Measurements from ENCODE around the gene GRM4. TPM values are rescaled to one million over a fixed set of nuclear protein-coding genes. Genes with fewer than 3 reads are reported as not detected.
A peak's percentile ranks its signal among the peaks of the same experiment; 100 is the strongest.

Gene GRM4
- total RNA-seq, 6 experiments from 2014 or later: not detected

DNA sequence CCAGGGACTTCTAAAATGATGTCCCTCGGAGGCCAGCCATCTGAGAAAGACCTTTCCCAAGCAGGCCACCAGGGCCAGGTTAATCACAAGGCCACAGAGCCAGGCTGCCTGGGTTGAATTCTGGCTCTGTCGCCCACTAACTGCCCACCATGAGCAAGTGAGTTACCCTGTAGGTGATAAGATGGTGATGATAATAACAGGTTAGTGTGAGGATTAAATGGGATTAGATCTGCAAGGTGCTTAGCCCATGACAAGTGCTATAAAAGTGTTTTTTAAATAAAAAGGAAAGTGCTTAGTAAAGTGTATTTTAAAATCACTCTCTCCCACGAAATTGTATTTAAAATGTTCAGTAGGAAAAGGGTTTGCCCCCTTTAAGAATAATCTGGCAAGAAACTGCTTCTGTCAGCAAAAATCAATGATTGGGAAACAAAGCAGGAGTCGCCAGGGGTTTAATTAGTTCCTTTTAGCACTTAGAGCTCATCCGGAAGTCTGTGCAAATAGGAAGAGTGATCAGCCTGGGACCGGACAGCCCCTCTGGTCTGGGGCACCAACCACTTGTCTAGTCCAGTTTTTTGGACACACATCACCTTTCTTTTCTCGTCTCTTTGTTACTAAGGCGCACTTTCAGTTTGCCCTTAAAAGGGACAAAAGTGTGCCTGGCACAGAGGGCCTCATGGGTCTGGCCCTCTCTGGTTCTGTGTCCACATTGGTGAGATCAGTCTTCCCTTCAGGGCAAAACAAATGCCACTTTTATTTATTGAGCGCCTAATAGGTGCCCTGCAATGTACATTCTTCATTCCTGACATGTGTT is 150.4 kb downstream of the GRM4 start:
- intact Hi-C loops (cut with DNase I): no loop called here
- DNase-seq: no peak
- no peaks in the 10 kb centered on the region for H3K36me3 ChIP-seq
- peak; percentile 33 to 63 (median 44) for ATAC-seq
- no peak for TF ChIP-seq POLR2A (IDR thresholded peaks at IDR 0.05)
- TF ChIP-seq, protein P1, sequence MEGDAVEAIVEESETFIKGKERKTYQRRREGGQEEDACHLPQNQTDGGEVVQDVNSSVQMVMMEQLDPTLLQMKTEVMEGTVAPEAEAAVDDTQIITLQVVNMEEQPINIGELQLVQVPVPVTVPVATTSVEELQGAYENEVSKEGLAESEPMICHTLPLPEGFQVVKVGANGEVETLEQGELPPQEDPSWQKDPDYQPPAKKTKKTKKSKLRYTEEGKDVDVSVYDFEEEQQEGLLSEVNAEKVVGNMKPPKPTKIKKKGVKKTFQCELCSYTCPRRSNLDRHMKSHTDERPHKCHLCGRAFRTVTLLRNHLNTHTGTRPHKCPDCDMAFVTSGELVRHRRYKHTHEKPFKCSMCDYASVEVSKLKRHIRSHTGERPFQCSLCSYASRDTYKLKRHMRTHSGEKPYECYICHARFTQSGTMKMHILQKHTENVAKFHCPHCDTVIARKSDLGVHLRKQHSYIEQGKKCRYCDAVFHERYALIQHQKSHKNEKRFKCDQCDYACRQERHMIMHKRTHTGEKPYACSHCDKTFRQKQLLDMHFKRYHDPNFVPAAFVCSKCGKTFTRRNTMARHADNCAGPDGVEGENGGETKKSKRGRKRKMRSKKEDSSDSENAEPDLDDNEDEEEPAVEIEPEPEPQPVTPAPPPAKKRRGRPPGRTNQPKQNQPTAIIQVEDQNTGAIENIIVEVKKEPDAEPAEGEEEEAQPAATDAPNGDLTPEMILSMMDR (IDR thresholded peaks at IDR 0.05): no peak
- H3K27ac ChIP-seq: no peak overlapping the region
- no peaks in the 10 kb centered on the region for H3K9me3 ChIP-seq
- H3K4me3 ChIP-seq: no peak overlapping the region
- 30% methylated on average over 8 of the region's 9 CpGs for WGBS (ENCODE audit: insufficient coverage, low coverage, low lambda C conversion rate, missing lambda C conversion rate)
- H3K27me3 ChIP-seq: no peaks in the 10 kb centered on the region
- H3K4me1 ChIP-seq: peaks cover 0 to 11% (median 4%) of the 10 kb centered on the region in 4 donors

DNA sequence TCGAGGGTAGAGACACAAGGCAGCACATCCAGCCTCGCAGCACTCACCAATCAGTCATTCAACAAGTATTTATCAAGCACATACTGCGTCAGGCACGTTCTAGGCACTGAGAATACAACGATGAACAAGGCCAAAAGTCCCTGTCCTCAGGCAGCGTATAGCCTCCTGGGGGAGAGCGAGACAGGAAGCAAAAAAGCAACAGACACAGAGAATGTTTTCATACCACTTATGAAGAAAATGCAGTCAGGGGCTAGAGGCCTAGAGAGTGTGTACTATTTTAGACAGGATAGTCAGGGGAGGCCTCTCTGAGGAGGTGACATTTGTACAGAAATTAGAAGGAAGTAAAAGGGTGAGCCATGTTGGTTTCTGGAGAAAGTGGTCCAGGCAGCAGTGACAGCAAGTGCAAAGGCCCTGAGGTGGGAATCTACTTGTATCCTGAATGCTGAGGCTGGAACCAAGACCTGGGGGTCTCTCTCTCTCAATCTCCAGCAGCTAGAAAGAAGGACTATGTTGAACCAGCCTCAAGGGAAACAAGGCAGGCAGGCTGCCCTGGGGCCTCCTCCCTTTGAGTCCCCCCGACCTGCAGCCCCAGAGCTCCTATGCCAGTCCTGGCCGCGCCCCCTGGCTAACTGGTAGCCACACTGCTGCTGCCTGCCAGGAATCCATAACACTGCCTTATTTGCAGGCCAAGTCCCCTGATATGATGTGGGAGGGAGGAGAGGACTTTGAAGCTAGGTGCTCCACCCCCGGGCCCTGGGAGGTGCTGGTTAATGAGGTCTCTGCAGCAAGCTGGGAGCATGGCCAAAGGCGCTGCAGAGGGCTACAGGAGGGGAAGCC is 151.2 kb downstream of the GRM4 start:
- H3K27ac ChIP-seq: no peak overlapping the region
- no peaks in the 10 kb centered on the region for H3K9me3 ChIP-seq
- ATAC-seq (peak; percentile 89 to 97 (median 93)), DNase-seq (peak; percentile 77 to 90 (median 85))
- 83% methylated on average over 8 of the region's 12 CpGs for WGBS (ENCODE audit: insufficient coverage, low coverage, low lambda C conversion rate, missing lambda C conversion rate)
- TF ChIP-seq, protein P1 (IDR thresholded peaks at IDR 0.05): no peak
- TF ChIP-seq POLR2A (IDR thresholded peaks at IDR 0.05): no peak
- intact Hi-C loops (cut with DNase I): no loop called here
- H3K4me3 ChIP-seq: no peak overlapping the region
- no peaks in the 10 kb centered on the region for H3K27me3 ChIP-seq
- peaks cover 0 to 11% (median 4%) of the 10 kb centered on the region in 4 donors for H3K4me1 ChIP-seq
- H3K36me3 ChIP-seq: no peaks in the 10 kb centered on the region

DNA sequence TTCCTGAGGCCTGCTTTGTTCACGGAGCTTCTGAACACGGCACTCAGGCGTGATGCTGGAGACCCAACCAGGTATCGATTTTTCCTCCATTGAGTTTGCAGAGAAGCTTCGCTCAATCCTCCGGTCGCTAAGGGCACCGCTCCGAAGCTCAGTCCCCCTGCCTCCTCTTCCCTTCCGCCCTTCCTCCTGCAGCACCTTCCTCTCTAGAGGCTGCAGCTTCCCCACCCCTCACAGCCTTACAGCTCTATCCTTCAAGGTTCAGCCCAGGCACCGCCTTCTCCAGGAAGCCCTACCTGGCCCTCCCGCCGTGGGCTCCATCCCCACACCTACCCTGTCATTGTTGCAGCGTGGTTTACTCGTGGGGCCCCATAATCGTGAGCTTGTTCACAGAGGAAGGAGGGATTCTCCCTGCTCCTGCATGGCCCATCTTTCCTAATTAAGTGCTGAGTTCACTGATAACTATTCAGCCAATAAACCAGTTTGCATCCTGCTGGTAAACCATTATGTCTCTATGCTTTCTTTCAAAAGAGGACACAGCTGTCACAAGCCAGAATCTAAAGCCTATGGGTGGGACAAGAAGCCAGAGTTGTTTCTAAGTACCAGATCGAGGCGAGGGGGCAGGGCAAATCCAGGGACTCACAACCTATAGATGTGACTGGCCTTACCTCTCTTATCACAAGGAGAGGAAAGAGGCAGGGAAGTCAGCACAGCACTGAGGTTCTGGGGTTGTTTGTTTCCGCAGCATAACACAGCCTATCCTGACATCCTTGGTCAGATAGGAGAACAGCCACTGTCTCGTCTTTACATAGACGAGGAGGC is 152.0 kb downstream of the GRM4 start:
- no peak for DNase-seq
- ATAC-seq: no peak
- Histone ChIP-seq H3K4me3 (no peak overlapping the region), H3K27me3 (no peaks in the 10 kb centered on the region), H3K4me1 (peaks cover 0 to 11% (median 4%) of the 10 kb centered on the region in 4 donors), H3K36me3 (no peaks in the 10 kb centered on the region), H3K27ac (no peak overlapping the region), H3K9me3 (no peaks in the 10 kb centered on the region)
- intact Hi-C loops (cut with DNase I): no loop called here
- no peak for TF ChIP-seq POLR2A (IDR thresholded peaks at IDR 0.05)
- TF ChIP-seq, protein P1 (IDR thresholded peaks at IDR 0.05): no peak
- WGBS (ENCODE audit: insufficient coverage, low coverage, low lambda C conversion rate, missing lambda C conversion rate): 56% methylated on average over 7 of the region's 21 CpGs

DNA sequence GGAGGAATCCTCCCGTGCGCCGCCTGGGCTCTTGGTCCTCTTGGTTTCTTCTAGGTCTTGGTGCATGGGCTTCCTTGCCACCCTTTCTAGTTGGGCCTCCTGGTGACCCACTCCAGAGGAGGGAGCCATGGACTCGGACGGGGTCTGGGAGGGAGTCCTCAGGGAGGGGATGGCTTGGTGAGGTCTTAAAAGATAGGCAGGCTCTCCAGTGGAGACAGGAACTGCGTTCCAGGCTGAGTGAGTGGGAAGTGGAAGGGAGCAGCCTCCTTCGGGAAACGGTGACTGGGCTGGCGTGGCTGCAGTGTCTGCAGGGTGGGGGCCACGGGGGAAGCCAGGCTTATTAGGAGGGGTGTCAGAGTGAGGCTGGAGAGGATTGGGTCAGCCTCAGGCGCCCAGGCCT is 152.8 kb downstream of the GRM4 start:
- DNase-seq (peak in 1 of 3 donors; percentile 29), ATAC-seq (no peak)
- Histone ChIP-seq H3K27me3 (no peaks in the 10 kb centered on the region), H3K36me3 (no peaks in the 10 kb centered on the region), H3K27ac (no peak overlapping the region), H3K9me3 (no peaks in the 10 kb centered on the region), H3K4me3 (no peak overlapping the region), H3K4me1 (peaks cover 0 to 12% (median 5%) of the 10 kb centered on the region in 4 donors)
- TF ChIP-seq, protein P1 (IDR thresholded peaks at IDR 0.05): no peak
- TF ChIP-seq POLR2A (IDR thresholded peaks at IDR 0.05): no peak
- WGBS (ENCODE audit: insufficient coverage, low coverage, low lambda C conversion rate, missing lambda C conversion rate): 78% methylated on average over 6 of the region's 11 CpGs
- intact Hi-C loops (cut with DNase I): no loop called here

Measured in right lobe of liver (tissue), 6 donors.